ENCODE data around the gene NLRP5.
"Not testable (repeated sequence)": the region's sequence is repeated elsewhere in the genome, so short reads cannot be mapped to it uniquely, and the experiment has no call there.

The NLRP5 gene

GRCh38 chr19:56079609-56080008, 93.0 kb downstream of the NLRP5 start:
- no peak for DNase-seq

- DNase-seq = peak; percentile 82
Measured at GRCh38 chr19:56080669-56081401, 94.3 kb downstream of the NLRP5 start.

GRCh38 chr19:56083668-56084067, 97.1 kb downstream of the NLRP5 start:
- no peak for DNase-seq

GRCh38 chr19:56084835-56085536, 98.4 kb downstream of the NLRP5 start:
- DNase-seq = no peak

- DNase-seq = no peak
Measured at GRCh38 chr19:56085571-56086275, 99.1 kb downstream of the NLRP5 start.

GRCh38 chr19:56086671-56087430, 100.3 kb downstream of the NLRP5 start:
- DNase-seq = no peak

GRCh38 chr19:56087647-56088496, 101.3 kb downstream of the NLRP5 start:
- DNase-seq = no peak

- no peak for DNase-seq
Measured at GRCh38 chr19:56088497-56089215, 102.1 kb downstream of the NLRP5 start.

GRCh38 chr19:56089344-56089743, 102.8 kb downstream of the NLRP5 start:
- no peak for DNase-seq

- DNase-seq = no peak
Measured at GRCh38 chr19:56091066-56091490, 104.5 kb downstream of the NLRP5 start.

GRCh38 chr19:56091751-56092546, 105.4 kb downstream of the NLRP5 start:
- no peak for DNase-seq

GRCh38 chr19:56092685-56093631, 106.4 kb downstream of the NLRP5 start:
- DNase-seq = no peak

GRCh38 chr19:56094449-56094848, 107.9 kb downstream of the NLRP5 start:
- DNase-seq = no peak

- DNase-seq = no peak
Measured at GRCh38 chr19:56096665-56097064, 110.1 kb downstream of the NLRP5 start.

- no peak for DNase-seq
Measured at GRCh38 chr19:56097306-56097705, 110.7 kb downstream of the NLRP5 start.

- no peak for DNase-seq
Measured at GRCh38 chr19:56097776-56098175, 111.2 kb downstream of the NLRP5 start.

- not testable (repeated sequence) for DNase-seq
Measured at GRCh38 chr19:56098237-56098636, 111.7 kb downstream of the NLRP5 start.

GRCh38 chr19:56098731-56099568, 112.4 kb downstream of the NLRP5 start:
- no peak for DNase-seq
